Measurements from ENCODE around the gene SART3. TPM values are rescaled to one million over a fixed set of nuclear protein-coding genes. Genes with fewer than 3 reads are reported as not detected.

Gene SART3
- total RNA-seq, 4 donors from 2014 or later: 37.7 to 87.8 (median 60.4) TPM

- TF ChIP-seq CTCF (IDR thresholded peaks at IDR 0.05): no peak
- DNase-seq (ENCODE audit: low spot score) (no peak), ATAC-seq (ENCODE audit: low FRiP score) (no peak)
Measured at GRCh38 chr12:108518101-108518715, 42.8 kb downstream of the SART3 start.

- no peak for ATAC-seq (ENCODE audit: low FRiP score)
- no peak for DNase-seq (ENCODE audit: low spot score)
- no peak for TF ChIP-seq CTCF (IDR thresholded peaks at IDR 0.05)
Measured at GRCh38 chr12:108517288-108518100, 43.5 kb downstream of the SART3 start.

DNA sequence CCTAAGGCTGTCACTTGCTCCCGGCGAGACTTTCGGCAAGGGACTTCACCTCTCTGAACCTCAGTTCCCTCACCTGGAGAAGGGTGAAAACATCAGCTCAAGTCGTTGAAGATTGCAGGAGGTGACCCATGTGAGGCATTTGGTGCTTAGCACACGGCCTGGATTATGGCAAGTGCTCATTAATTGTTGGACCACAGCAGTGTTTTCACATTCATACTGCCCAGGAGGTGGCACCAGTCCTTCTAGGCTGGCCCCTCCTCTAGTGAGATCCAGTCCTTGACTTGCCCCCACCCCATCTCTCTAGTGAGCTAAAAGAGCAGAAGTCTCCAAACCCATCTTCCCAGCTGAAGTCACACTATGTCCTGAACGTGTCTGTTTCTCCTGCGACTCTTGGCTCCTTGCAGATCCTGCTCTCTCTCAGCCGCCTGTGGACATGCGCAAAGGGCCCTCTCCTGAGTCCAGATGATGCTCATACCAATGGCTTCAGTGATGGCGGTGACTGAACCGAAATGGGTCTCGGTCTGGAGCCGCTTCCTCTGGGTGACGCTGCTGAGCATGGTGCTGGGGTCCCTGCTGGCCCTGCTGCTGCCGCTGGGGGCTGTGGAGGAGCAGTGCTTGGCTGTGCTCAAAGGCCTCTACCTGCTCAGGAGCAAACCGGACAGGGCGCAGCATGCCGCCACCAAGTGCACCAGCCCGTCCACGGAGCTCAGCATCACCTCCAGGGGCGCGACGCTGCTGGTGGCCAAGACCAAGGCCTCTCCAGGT lies 44.3 kb downstream of the SART3 start:
- TF ChIP-seq CTCF (IDR thresholded peaks at IDR 0.05): no peak
- no peak for DNase-seq (ENCODE audit: low spot score)
- no peak for ATAC-seq (ENCODE audit: low FRiP score)

- no peak for TF ChIP-seq CTCF (IDR thresholded peaks at IDR 0.05)
- ATAC-seq (ENCODE audit: low FRiP score) (no peak), DNase-seq (ENCODE audit: low spot score) (no peak)
Measured at GRCh38 chr12:108515916-108516315, 45.1 kb downstream of the SART3 start.

GRCh38 chr12:108514973-108515814 lies 45.8 kb downstream of the SART3 start, which contains the start of gene FICD:
TSS of gene FICD (plus strand) at chr12:108515277. CDS start at chr12:108516973, 1,696 bp downstream.
- ATAC-seq (ENCODE audit: low FRiP score) (peak; percentile 97), DNase-seq (ENCODE audit: low spot score) (peak; percentile 99)
- no peak for TF ChIP-seq CTCF (IDR thresholded peaks at IDR 0.05)

DNA sequence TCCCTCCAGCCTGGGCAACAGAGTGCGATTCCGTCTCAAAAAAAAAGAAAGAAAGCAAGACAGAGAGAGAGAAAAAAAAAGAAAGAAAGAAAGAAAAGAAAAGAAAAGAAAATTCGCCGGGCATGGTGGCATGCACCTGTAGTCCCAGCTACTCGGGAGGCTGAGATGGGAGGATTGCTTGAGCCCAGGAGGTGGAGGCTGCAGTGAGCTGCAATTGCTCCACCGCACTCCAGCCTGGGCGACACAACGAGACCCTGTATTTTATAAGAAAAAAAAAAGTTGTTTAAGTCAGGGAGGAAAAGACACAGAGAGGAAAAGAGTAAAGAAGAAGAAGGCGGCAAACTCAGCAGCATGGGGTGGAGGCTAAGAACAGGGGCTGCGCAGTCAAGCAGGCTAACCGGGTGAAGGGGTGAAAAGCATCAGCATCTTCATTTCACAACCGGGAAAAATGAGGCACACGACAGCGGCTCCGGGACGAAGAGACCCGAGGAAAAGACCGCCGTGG lies 46.5 kb downstream of the SART3 start:
- ATAC-seq (ENCODE audit: low FRiP score): peak; percentile 3
- no peak for DNase-seq (ENCODE audit: low spot score)
- TF ChIP-seq CTCF (IDR thresholded peaks at IDR 0.05): no peak
